GM21717 (cell line): ENCODE results near the gene ZAR1L.
"Not testable (repeated sequence)": the region's sequence is repeated elsewhere in the genome, so short reads cannot be mapped to it uniquely, and the experiment has no call there.

Experiments
- ATAC-seq: cut with Tn5 transposase; IDR thresholded peaks from one replicate; pipeline ENCODE4 v1.9.1; 2021; ENCODE audit warnings: mild to moderate bottlenecking, moderate library complexity; ENCODE audit not compliant: unreplicated experiment

ZAR1L gene, protein sequence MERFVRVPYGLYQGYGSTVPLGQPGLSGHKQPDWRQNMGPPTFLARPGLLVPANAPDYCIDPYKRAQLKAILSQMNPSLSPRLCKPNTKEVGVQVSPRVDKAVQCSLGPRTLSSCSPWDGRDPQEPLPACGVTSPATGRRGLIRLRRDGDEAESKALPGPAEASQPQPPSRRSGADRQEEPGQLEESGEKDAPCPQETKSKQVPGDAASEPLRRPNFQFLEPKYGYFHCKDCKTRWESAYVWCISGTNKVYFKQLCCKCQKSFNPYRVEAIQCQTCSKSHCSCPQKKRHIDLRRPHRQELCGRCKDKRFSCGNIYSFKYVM

DNA sequence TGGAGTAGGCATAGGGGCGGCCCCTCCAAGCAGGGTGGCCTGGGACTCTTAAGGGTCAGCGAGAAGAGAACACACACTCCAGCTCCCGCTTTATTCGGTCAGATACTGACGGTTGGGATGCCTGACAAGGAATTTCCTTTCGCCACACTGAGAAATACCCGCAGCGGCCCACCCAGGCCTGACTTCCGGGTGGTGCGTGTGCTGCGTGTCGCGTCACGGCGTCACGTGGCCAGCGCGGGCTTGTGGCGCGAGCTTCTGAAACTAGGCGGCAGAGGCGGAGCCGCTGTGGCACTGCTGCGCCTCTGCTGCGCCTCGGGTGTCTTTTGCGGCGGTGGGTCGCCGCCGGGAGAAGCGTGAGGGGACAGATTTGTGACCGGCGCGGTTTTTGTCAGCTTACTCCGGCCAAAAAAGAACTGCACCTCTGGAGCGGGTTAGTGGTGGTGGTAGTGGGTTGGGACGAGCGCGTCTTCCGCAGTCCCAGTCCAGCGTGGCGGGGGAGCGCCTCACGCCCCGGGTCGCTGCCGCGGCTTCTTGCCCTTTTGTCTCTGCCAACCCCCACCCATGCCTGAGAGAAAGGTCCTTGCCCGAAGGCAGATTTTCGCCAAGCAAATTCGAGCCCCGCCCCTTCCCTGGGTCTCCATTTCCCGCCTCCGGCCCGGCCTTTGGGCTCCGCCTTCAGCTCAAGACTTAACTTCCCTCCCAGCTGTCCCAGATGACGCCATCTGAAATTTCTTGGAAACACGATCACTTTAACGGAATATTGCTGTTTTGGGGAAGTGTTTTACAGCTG, at the start of gene ZAR1L, which contains the start of gene BRCA2:
TSS of gene ZAR1L (minus strand) at position 126 of the 790 bp plus-strand sequence. CDS start 3,438 bp downstream, outside the sequence.
TSS of gene BRCA2 (plus strand) at position 271 of the 790 bp plus-strand sequence. CDS start 953 bp downstream, outside the sequence.
- peak; percentile 90 for ATAC-seq

DNA sequence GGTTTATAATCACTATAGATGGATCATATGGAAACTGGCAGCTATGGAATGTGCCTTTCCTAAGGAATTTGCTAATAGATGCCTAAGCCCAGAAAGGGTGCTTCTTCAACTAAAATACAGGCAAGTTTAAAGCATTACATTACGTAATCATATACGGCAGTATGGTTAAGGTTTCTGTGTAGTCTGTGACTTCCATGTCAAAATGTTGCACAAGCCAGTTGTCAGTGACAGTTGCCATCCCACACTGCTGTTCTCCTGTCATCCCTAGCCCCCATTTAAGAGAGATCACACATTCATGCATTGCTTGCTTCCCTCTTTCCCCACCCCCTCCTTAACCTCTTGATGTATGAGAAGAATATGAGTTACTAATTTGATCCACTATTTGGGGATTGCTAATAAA, 47.4 kb upstream of the ZAR1L start:
- no peak for ATAC-seq

DNA sequence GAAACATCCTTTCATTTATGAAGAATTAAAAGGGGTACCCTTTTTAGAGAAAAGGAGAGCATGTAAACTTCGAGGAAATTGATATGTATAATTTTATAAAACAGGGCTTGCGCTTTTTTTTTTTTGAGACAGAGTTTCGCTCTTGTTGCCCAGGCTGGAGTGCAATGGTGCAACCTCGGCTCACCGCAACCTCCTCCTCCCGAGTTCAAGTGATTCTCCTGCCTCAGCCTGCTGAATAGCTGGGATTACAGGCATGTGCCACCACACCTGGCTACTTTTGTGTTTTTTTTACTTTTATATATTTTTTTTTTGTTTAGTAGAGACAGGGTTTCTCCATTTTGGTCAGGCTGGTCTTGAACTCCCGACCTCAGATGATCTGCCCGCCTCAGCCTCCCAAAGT, 40.8 kb upstream of the ZAR1L start:
- not testable (repeated sequence) for ATAC-seq

DNA sequence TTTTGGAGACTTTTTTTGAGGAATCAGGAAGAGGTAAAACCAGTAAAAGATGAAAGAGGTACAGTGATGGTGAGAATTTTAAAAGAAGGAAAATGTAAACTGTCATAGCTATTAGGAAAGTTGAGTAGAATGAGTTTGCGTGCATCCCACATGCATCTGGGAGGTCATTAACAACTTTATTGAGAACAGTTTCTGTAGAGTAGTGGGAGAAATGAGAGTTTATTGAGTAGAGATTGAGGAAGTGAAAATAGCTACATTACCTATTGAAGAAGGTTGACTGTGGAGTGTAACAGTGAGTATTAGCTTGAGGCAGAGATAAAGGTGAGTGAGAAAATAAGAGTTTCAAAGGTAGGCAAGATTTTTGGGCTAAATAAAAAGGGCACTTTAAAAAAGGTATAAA, 38.9 kb upstream of the ZAR1L start:
- no peak for ATAC-seq

DNA sequence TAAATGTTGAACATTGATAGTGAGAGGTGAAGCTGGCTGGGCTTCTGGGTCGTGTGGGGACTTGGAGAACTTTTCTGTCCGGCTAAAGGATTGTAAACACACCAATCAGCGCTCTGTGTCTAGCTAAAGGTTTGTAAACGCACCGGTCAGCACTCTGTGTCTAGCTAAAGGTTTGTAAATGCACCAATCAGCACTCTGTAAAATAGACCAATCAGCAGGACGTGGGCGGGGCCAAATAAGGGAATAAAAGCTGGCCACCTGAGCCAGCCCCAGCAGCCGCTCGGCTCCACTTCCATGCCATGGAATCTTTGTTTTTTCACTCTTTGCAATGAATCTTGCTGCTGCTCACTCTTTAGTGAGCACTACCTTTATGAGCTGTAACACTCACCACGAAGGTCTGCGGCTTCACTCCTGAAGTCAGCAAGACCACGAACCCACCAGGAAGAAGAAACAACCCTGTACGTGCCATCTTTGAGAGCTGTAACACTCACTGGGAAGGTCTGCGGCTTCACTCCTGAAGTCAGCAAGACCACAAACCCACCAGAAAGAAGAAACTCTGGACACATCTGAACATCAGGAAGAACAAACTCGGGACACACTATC, 35.8 kb upstream of the ZAR1L start:
- not testable (repeated sequence) for ATAC-seq

DNA sequence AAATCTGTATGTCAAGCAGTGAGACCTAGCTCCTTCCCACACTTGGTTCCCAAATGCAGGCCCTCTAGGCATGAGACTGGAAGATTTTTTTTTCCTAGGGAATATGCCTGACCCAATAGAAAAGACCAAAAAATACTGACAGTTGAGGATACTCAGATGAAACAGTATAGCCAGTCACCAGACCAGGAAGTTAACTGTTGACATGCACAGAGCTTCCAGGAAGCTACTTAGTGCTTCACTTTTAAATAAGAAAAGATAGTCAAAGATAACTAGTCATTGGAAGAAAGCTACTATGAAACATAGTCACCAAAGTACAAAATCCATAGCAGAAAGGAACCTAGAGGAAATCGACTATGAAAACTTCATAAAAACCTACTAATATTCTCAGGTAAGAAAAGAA, 32.5 kb upstream of the ZAR1L start:
- ATAC-seq: no peak

DNA sequence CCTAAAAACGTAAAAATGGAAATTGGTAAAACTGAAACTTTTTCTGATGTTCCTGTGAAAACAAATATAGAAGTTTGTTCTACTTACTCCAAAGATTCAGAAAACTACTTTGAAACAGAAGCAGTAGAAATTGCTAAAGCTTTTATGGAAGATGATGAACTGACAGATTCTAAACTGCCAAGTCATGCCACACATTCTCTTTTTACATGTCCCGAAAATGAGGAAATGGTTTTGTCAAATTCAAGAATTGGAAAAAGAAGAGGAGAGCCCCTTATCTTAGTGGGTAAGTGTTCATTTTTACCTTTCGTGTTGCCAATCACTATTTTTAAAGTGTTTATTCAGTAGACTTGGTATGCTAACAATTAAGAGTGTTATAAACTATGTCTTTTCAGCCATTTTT, 25.8 kb upstream of the ZAR1L start:
- ATAC-seq: no peak

DNA sequence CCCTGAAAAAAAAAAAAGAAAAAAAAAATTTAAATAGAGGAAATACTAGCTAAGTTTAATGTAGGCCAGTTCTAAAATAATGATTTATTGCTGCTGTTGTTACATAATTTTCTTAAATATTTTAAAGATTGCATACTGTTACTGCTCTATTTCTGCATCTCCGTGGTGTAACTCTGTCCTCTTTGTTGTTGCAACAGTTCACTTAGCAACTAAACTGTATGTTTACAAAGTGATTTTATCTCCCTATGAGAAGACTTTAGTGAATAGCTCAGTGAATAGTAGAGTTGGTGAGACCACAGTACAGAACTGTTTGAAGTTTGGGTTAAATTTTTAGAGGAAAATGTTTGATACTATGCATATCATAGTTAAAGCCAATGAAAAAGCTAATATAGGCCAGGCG, 19.5 kb upstream of the ZAR1L start:
- no peak for ATAC-seq

DNA sequence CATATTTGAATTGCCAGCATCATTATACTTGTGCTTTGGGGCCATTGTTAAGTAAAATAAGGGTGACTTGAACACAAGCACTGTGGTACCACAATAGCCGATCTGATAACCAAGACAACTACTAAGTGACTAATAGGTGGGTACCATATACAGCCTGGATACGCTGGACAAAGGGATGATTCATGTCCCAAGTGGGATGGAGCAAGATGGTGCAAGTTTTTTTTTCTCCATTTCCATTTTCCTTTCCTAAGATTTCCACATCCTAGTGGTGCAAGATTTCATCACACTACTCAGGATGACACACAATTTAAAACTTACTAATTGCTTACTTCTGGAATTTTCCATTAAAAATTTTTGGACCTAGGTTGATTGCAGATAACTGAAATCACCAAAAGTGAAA, 15.3 kb upstream of the ZAR1L start:
- ATAC-seq: no peak

DNA sequence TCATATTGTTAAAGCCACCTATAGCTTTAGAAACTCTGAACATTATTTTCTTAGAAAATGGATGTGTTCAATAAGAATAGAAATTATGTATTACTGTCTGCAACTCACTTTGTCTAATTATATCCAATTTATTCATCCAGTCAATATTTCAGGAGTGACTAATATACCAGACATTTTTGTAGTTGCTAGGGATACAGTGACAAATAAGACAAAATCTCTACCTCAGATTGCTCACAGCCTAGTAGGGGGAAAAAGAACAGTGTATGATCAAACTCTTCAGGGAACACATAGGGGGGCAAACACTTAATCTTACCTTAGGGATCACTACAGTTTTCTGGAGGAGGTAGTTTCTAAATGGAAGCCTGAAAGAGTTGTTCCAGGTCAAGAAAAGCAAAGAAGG, 8.7 kb upstream of the ZAR1L start:
- ATAC-seq: no peak

DNA sequence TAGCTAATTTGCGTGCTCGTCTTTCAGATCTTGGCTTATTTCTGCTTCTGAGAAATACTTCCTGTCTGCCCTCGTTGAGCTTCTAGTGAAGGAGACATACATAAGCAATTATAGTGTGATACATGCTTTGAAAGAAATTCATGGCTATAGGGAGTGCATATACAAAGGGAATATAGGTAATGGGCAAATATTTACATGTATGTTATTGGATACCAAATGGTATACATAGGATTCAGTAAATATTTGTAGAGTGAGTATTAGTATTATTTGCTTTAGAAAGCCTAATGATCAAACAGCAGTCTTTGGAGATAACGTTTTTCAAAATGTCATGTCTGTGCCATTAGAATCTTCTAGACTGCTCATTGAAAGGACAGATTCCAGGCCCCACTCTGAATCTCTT, 5.4 kb upstream of the ZAR1L start:
- ATAC-seq: no peak

DNA sequence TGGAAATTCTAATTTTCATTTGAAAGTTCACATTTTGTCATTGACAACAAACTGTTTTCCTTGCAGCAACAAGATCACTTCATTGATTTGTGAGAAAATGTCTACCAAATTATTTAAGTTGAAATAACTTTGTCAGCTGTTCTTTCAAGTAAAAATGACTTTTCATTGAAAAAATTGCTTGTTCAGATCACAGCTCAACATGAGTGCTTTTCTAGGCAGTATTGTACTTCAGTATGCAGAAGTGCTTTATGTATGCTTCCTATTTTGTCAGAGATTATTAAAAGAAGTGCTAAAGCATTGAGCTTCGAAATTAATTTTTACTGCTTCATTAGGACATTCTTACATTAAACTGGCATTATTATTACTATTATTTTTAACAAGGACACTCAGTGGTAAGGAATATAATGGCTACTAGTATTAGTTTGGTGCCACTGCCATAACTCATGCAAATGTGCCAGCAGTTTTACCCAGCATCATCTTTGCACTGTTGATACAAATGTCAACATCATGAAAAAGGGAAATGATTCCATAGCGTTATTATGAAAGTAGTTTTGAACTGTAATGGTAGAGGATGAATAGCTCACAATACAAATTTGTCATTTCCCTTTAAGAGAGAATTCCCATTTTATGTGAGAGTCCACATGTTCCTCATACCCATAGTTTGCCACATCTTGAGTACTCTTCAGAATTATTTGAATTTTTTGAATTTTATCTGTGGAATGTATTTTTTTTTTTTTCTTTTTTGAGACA, 2.7 kb upstream of the ZAR1L start:
- no peak for ATAC-seq

DNA sequence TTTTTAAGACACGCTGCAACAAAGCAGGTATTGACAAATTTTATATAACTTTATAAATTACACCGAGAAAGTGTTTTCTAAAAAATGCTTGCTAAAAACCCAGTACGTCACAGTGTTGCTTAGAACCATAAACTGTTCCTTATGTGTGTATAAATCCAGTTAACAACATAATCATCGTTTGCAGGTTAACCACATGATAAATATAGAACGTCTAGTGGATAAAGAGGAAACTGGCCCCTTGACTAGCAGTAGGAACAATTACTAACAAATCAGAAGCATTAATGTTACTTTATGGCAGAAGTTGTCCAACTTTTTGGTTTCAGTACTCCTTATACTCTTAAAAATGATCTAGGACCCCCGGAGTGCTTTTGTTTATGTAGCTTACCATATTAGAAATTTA, 1.3 kb upstream of the ZAR1L start:
- no peak for ATAC-seq

DNA sequence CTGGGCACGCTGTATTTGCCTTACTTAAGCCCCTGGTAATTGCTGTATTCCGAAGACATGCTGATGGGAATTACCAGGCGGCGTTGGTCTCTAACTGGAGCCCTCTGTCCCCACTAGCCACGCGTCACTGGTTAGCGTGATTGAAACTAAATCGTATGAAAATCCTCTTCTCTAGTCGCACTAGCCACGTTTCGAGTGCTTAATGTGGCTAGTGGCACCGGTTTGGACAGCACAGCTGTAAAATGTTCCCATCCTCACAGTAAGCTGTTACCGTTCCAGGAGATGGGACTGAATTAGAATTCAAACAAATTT, 821 bp upstream of the ZAR1L start:
- ATAC-seq: peak; percentile 54

DNA sequence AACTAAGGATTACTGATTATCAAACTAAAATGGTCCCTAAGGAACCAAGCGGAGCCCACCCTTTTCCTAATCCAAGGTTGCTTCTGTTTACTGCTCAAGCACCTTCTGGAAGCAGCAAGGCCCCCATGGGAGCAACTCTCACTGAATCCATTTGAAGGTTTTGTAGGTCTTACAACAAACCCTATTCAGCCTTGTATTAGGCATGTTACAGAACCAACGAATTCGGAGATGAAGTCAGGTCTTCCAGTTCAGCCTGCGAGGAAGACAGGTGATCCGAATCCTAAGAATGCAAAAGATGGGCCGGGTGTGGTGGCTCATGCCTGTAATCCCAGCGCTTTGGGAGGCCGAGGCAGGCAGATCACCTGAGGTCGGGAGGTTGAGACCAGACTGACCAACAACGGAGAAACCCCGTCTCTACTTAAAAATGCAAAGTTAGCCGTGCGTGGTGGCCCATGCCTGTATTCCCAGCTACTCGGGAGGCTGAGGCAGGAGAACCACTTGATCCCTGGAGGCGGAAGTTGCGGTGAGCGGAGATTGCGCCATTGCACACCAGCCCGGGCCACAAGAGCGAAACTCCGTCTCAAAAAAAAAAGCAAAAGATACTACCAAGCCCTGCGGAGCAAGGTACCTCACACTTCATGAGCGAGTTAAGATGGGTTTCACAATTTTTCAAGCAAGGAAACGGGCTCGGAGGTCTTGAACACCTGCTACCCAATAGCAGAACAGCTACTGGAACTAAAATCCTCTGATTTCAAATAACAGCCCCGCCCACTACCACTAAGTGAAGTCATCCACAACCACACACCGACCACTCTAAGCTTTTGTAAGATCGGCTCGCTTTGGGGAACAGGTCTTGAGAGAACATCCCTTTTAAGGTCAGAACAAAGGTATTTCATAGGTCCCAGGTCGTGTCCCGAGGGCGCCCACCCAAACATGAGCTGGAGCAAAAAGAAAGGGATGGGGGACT, 609 bp downstream of the ZAR1L start:
- peak; percentile 31 for ATAC-seq

DNA sequence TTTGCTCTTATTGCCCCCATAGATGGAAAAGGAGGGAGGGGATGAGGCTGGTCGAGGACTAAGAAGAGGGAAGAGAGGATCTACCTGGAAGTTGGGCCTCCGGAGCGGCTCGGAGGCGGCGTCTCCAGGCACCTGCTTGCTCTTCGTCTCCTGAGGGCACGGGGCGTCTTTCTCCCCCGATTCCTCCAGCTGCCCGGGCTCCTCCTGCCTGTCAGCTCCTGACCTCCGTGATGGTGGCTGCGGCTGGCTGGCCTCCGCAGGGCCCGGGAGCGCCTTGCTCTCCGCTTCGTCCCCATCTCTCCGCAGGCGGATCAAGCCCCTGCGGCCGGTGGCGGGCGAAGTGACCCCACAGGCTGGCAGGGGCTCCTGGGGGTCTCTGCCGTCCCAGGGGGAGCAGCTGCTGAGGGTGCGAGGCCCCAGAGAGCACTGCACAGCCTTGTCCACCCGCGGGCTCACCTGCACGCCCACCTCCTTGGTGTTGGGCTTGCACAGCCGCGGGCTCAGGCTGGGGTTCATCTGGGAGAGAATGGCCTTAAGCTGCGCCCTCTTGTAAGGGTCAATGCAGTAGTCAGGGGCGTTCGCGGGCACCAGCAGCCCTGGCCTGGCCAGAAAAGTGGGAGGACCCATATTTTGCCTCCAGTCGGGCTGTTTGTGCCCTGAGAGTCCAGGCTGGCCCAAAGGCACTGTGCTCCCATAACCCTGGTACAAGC, 3.8 kb downstream of the ZAR1L start:
- no peak for ATAC-seq

DNA sequence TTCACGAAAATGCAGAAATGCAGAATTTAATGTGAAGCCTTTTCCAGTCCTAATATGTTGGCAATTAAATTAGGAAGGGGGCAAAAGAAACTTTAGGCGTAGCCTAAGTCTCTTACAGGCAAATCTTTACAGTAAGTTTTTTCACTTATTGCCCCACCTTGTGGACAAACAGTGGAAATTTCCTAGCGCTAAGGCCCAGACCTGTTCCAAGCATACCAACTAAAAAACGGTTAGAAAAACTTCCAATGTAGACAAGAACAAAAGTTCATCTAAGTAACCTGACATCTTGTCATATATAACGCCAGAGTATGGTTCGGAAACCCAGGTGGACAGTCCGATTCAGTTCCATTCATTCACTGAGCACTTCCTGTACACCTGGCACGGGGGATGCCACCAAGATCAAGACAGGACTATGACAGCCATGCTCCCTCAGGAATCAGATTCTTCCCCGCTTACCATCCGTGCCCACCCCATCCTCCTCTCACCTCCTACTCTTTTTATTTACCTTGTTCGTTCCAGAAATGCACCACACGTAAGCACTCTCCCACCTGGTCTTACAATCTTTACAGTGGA, 4.9 kb downstream of the ZAR1L start:
- ATAC-seq: peak; percentile 73

DNA sequence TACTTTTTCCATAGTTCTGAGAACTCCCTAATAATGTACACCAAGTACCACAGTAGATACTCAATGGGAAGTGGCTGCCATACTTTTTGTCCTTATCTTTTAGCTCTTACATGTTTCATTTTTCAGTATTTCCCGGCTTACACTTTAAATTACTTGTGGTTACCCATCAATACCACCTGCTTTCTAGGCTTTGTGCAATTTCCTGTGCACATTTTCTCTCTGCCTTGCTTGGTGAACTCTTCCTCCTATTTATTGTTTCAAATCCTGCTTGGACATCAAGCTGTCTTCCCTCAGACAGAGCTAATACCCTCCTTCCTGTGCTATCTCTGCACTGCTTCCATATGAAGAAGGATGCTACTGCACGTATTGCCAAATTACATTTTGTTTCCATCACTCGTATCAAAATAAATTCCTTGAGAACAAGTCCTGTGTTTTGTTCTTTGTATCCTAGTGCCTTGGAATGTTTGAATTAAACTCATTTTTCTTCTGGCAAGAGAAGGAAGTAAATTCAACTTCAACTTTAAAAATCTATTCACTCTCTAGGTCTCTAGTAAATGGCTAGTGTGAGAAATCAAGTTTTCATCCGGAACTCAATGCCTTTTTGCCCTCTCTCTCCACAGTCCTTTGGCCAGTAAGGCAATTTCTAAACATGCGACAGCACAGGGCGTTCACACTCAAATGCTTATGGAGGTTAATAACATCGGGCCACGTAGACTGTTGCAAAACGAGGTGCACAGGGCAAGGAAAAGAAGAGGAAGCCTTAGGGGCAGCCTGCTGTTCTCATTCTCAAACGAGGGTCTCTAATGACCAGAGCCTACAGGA, 5.6 kb downstream of the ZAR1L start:
- peak; percentile 10 for ATAC-seq
